Renal cortex interstitium (tissue), 15 donors: ENCODE data around the gene TPSG1. TPM values are rescaled to one million over a fixed set of nuclear protein-coding genes. Genes with fewer than 3 reads are reported as not detected.
"Not testable (repeated sequence)": the region's sequence is repeated elsewhere in the genome, so short reads cannot be mapped to it uniquely, and the experiment has no call there.

ENCODE experiments used
- DNase-seq, 11 donors: peaks; one replicate each; pipeline ENCODE4 v3.0.0-alpha.2; 2013; ENCODE audit warnings: low read depth in 9 of 11, low spot score in 4 of 11; ENCODE audit errors: extremely low read depth in 1 of 11
- long read RNA-seq, 16 experiments: transcript quantifications; one replicate each; lab custom pipeline, GENCODE V29; 2026
- polyA plus RNA-seq, 3 donors: library from polyadenylated mRNA; unstranded; fragments of 120-200 nt; gene quantifications; one replicate each; pipeline ENCODE4 v1.2.1, GENCODE V29; 2013; ENCODE audit not compliant: insufficient read length in 3 of 3

Gene TPSG1
- polyA plus RNA-seq = 1 to 10 TPM; 1.1 to 1.7 (median 1.1) TPM
- long read RNA-seq, donor 1 = 0 reads
- long read RNA-seq, donor 2 = 0 reads
- long read RNA-seq, donor 3 = 0 reads
- long read RNA-seq, donor 4 = 0 reads
- long read RNA-seq, donor 5 = 0 reads
- long read RNA-seq, donor 6 = 0 reads
- long read RNA-seq, donor 7 = 0 reads
- long read RNA-seq, donor 8 = 0 reads
- long read RNA-seq, donor 9 = 0 reads
- long read RNA-seq, donor 10 = 0 reads
- long read RNA-seq, donor 11 = 0 reads
- long read RNA-seq, donor 12 = 0 reads
- long read RNA-seq, donor 13 = 0 reads
- long read RNA-seq, donor 14 = 0 reads
- long read RNA-seq, donor 15 = 0 reads
- long read RNA-seq, donor 16 = 0 reads

- no peak for DNase-seq
Observed at GRCh38 chr16:1225051-1225451, at the start of gene TPSG1. Gene TPSG1 (minus strand): TSS chr16:1225268. CDS start chr16:1225252, 16 bp downstream.

GRCh38 chr16:1274767-1275166 lies 49.7 kb upstream of the TPSG1 start:
- no peak for DNase-seq

- no peak for DNase-seq
Observed at GRCh38 chr16:1273816-1274215, 48.7 kb upstream of the TPSG1 start.

GRCh38 chr16:1272453-1273198 lies 47.6 kb upstream of the TPSG1 start:
- DNase-seq = no peak

- DNase-seq = not testable (repeated sequence)
Observed at GRCh38 chr16:1271724-1272413, 46.8 kb upstream of the TPSG1 start.

GRCh38 chr16:1271380-1271723 lies 46.3 kb upstream of the TPSG1 start:
- DNase-seq = no peak

- not testable (repeated sequence) for DNase-seq
Observed at GRCh38 chr16:1269418-1269817, 44.4 kb upstream of the TPSG1 start.

GRCh38 chr16:1265826-1266225 lies 40.8 kb upstream of the TPSG1 start:
- DNase-seq = no peak

GRCh38 chr16:1265090-1265630 lies 40.1 kb upstream of the TPSG1 start:
- DNase-seq = no peak

- DNase-seq = no peak
Observed at GRCh38 chr16:1264345-1265089, 39.4 kb upstream of the TPSG1 start.

- DNase-seq = no peak
Observed at GRCh38 chr16:1263591-1264344, 38.7 kb upstream of the TPSG1 start.

GRCh38 chr16:1262846-1263221 lies 37.8 kb upstream of the TPSG1 start:
- DNase-seq = no peak

- DNase-seq = no peak
Observed at GRCh38 chr16:1262210-1262845, 37.3 kb upstream of the TPSG1 start.

GRCh38 chr16:1261131-1261892 lies 36.2 kb upstream of the TPSG1 start:
- DNase-seq = no peak

- DNase-seq = no peak
Observed at GRCh38 chr16:1260101-1260680, 35.1 kb upstream of the TPSG1 start.

GRCh38 chr16:1259760-1260068 lies 34.6 kb upstream of the TPSG1 start:
- no peak for DNase-seq
